Nephron progenitor cell (in vitro differentiated cells): ENCODE measurements around the gene TICAM2.
A peak's percentile ranks its signal among the peaks of the same experiment; 100 is the strongest.

ENCODE experiments used
- DNase-seq: peaks from one replicate; pipeline ENCODE4 v3.0.0; 2021
- H3K27ac Mint-ChIP-seq: 2 replicates; pipeline ENCODE4 v1.8.0; 2021; ENCODE audit warnings: mild to moderate bottlenecking, moderate library complexity, mixed read lengths
- H3K27me3 Mint-ChIP-seq: 2 replicates; pipeline ENCODE4 v1.8.0; 2021; ENCODE audit warnings: mild to moderate bottlenecking, low read depth, mixed read lengths; ENCODE audit not compliant: poor library complexity
- H3K36me3 Mint-ChIP-seq: 2 replicates; pipeline ENCODE4 v1.8.0; 2021; ENCODE audit warnings: low read depth, mixed read lengths
- H3K4me1 Mint-ChIP-seq: 2 replicates; pipeline ENCODE4 v1.8.0; 2021; ENCODE audit warnings: mixed read lengths
- H3K4me3 Mint-ChIP-seq: 2 replicates; pipeline ENCODE4 v1.8.0; 2021; ENCODE audit warnings: mild to moderate bottlenecking, moderate library complexity, mixed read lengths
- H3K9me3 Mint-ChIP-seq: 2 replicates; pipeline ENCODE4 v1.8.0; 2021; ENCODE audit warnings: mild to moderate bottlenecking, moderate library complexity, mixed read lengths
- CTCF ChIP-seq: fragments of 200-600 bp; sonication (generic); IDR thresholded peaks from 2 replicates; pipeline ENCODE4 v1.5.0; 2021; ENCODE audit warnings: antibody characterized with exemption

TICAM2 gene

DNA sequence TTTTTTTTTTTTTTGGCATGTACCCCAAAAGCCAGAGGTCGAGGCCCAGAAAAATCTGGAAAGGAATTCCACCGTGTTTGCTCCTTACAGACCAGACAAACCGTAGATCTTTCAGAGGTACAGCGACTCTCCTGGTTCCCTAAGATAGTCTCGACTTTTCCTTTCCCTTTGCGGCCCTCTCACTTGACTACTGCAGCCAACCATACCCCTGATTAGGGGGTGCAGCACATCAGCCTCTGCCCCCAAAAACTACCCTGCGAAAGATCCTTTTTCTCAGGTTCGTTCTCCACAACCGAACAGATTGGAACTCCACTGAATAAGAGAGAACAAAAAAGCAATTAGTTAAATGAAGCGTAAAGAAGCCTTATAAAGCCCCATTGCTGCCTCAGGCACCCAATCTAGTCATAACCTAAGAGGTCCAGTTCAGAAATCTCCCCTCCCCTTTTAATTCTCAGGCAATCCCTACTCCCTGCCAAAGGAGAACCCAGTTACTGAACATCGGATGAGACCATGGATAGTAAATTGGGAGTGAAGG, 379 bp upstream of the TICAM2 start:
- DNase-seq = no peak
- peak overlapping the region; percentile 72 for H3K4me3 Mint-ChIP-seq
- H3K27me3 Mint-ChIP-seq = peaks cover 5% of the 10 kb centered on the region
- no peak for TF ChIP-seq CTCF
- no peaks in the 10 kb centered on the region for H3K9me3 Mint-ChIP-seq
- H3K36me3 Mint-ChIP-seq = peaks cover 40% of the 10 kb centered on the region
- H3K4me1 Mint-ChIP-seq = peaks cover 20% of the 10 kb centered on the region
- H3K27ac Mint-ChIP-seq = no peak overlapping the region

DNA sequence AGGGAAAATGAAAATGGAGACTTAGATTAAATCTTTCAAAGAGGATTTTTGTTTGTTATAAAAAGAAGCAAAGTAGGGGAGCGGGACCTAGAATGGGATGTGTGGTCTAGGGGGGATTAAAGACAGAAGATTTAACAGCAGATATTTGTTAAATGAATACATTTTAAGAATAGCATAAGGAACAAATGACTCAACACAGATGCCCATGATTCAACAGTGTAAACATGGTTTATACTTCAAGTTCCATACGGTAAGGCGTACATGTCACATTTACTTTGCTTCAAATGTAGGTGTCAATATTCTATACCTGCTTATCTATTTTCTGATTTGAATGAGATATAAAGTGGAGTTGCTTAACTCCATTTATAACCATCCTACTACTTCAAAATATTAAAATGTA, 1.5 kb downstream of the TICAM2 start:
- peak overlapping the region; percentile 41 for H3K4me3 Mint-ChIP-seq
- H3K36me3 Mint-ChIP-seq = peaks cover 26% of the 10 kb centered on the region
- no peaks in the 10 kb centered on the region for H3K9me3 Mint-ChIP-seq
- TF ChIP-seq CTCF = no peak
- H3K4me1 Mint-ChIP-seq = peaks cover 20% of the 10 kb centered on the region
- H3K27me3 Mint-ChIP-seq = peaks cover 8% of the 10 kb centered on the region
- DNase-seq = no peak
- no peak overlapping the region for H3K27ac Mint-ChIP-seq

DNA sequence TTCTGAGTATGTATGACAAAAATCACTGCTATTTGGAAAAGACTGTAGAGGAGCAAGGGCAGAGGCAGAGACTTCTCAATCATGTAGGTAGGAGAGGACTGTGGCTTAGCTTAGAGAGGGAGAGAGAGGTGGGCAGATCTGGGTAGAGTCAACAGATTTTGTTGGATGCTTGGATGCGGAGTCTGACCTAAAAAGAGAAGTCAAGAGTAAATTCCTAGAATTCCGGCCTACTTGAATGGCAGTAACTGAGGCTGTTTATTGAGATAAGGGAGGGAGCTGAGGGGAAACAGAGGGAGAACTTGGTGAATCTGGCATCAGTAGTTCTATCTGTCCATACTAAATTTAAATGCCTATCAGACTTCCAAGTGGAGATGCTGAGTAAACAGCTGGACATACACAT, 2.4 kb downstream of the TICAM2 start:
- no peak overlapping the region for H3K27ac Mint-ChIP-seq

DNA sequence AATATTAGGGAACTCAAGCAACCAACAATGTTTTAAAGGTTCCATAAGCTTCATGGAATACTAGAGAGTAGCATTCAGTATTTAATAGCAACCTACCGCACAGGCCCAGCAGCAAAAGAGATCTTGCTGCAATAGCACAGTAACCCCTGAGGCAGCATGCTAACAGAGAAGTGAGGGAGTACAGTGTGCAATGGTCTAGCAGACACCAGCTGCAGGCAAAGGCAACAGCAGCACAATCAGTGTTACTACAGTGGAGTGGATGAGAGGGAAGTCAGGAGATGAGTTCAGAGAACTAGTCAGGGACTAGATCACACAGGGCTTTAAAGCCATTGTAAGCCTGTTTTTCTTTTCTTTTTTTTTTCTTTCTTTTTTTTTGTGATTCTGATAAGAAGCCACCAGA, 2.8 kb downstream of the TICAM2 start:
- peaks cover 20% of the 10 kb centered on the region for H3K4me1 Mint-ChIP-seq
- TF ChIP-seq CTCF = no peak
- H3K9me3 Mint-ChIP-seq = no peaks in the 10 kb centered on the region
- no peak overlapping the region for H3K27ac Mint-ChIP-seq
- no peak for DNase-seq
- H3K27me3 Mint-ChIP-seq = peaks cover 8% of the 10 kb centered on the region
- peaks cover 15% of the 10 kb centered on the region for H3K36me3 Mint-ChIP-seq
- no peak overlapping the region for H3K4me3 Mint-ChIP-seq

More for the DNA sequence above, 2.4 kb downstream of the TICAM2 start:
- H3K27me3 Mint-ChIP-seq = peaks cover 8% of the 10 kb centered on the region
- peaks cover 20% of the 10 kb centered on the region for H3K4me1 Mint-ChIP-seq
- DNase-seq = no peak
- no peaks in the 10 kb centered on the region for H3K9me3 Mint-ChIP-seq
- H3K4me3 Mint-ChIP-seq = peak overlapping the region; percentile 2
- H3K36me3 Mint-ChIP-seq = peaks cover 18% of the 10 kb centered on the region
- TF ChIP-seq CTCF = no peak

GRCh38 chr5:115594128-115595047, 7.9 kb downstream of the TICAM2 start:
- H3K27ac Mint-ChIP-seq = no peak overlapping the region
- no peaks in the 10 kb centered on the region for H3K9me3 Mint-ChIP-seq
- DNase-seq = no peak
- H3K4me1 Mint-ChIP-seq = peaks cover 1% of the 10 kb centered on the region
- no peaks in the 10 kb centered on the region for H3K36me3 Mint-ChIP-seq
- H3K27me3 Mint-ChIP-seq = peaks cover 3% of the 10 kb centered on the region
- TF ChIP-seq CTCF = no peak
- no peak overlapping the region for H3K4me3 Mint-ChIP-seq
